HepG2 (cell line): Measurements from ENCODE around the gene SLC15A3. TPM values are rescaled to one million over a fixed set of nuclear protein-coding genes. Genes with fewer than 3 reads are reported as not detected.

Experiments
- ATAC-seq: fragments of 200-7000 bp; cut with Tn5 transposase; 3 replicates; pipeline ENCODE4 v1.9.1; 2020; ENCODE audit warnings: mild to moderate bottlenecking, moderate library complexity
- BruUV-seq: library from RNA; stranded (reverse); fragments of 400-500 nt; replicated peaks from 2 replicates; lab custom pipeline; 2021; lab: Mats Ljungman, UMichigan
- CTCF ChIA-PET: fragments of 300-600 bp; formaldehyde crosslinking; extraction: SDS; loops from one replicate; lab custom pipeline; 2021; ENCODE audit warnings: low total read pairs, inconsistent platforms, low intra/inter-chr PET ratio; lab: Yijun Ruan, JAX
- POLR2A ChIA-PET: fragments of 350-600 bp; sonication (Branson Sonifier 250); formaldehyde crosslinking; loops from one replicate; lab custom pipeline; 2020; ENCODE audit warnings: antibody characterized with exemption, inconsistent platforms; lab: Yijun Ruan, JAX
- DNase-seq: peaks from one replicate; pipeline ENCODE4 v3.0.0-alpha.2; 2015; ENCODE audit warnings: low spot score
- FAIRE-seq: peaks from 3 replicates; lab custom pipeline; 2011; peaks lifted over from hg19 to GRCh38; lab: Jason Lieb, UNC
- H2AFZ ChIP-seq: one replicate; pipeline ENCODE4 v1.6.1; 2011; ENCODE audit warnings: low read length, inconsistent platforms
- H3K27ac ChIP-seq: fragments of 300-600 bp; 3 replicates; pipeline ENCODE4 v1.8.0; 2011; ENCODE audit warnings: mixed run types, mild to moderate bottlenecking, mixed read lengths, low read length, inconsistent platforms; ENCODE audit not compliant: insufficient read depth; ENCODE audit errors: extremely low read length
- H3K27me3 ChIP-seq, 2 experiments: fragments of 200-600 bp in 1 of 2; 2 replicates in 1 of 2; 3 replicates in 1 of 2; pipeline versions ENCODE4 v1.6.0 to v1.8.0; 2011; ENCODE audit warnings: low read length in 2 of 2, mild to moderate bottlenecking in 2 of 2, moderate library complexity in 2 of 2, inconsistent platforms in 1 of 2; ENCODE audit not compliant: insufficient read depth in 2 of 2, control insufficient read depth in 1 of 2
- H3K36me3 ChIP-seq, 2 experiments: fragments of 200-600 bp in 1 of 2; replicated peaks in 1 of 2; 2 replicates in 1 of 2; 3 replicates in 1 of 2; pipeline versions ENCODE4 v1.5.1 to v1.8.0; 2011; ENCODE audit warnings: low read length in 2 of 2, inconsistent platforms in 1 of 2; ENCODE audit not compliant: insufficient read depth in 2 of 2, control insufficient read depth in 1 of 2
- H3K4me1 ChIP-seq: 2 replicates; pipeline ENCODE4 v1.5.1; 2012; ENCODE audit warnings: low read length, inconsistent platforms; ENCODE audit not compliant: insufficient read depth
- H3K4me2 ChIP-seq: 2 replicates; pipeline ENCODE4 v1.6.0; 2011; ENCODE audit warnings: low read depth, low read length, inconsistent platforms
- H3K4me3 ChIP-seq, 3 experiments: fragments of 200-600 bp in 1 of 3; sonication (generic), shearing (Covaris generic) in 1 of 3; replicated peaks in 1 of 3; 2 replicates each; pipeline ENCODE4 v1.5.1; 2011 to 2016; ENCODE audit warnings: low read length in 3 of 3, inconsistent platforms in 2 of 3, low read depth in 2 of 3, mild to moderate bottlenecking in 2 of 3, control low read depth in 1 of 3, mixed read lengths in 1 of 3; ENCODE audit not compliant: insufficient read depth in 1 of 3
- H3K79me2 ChIP-seq: one replicate; pipeline ENCODE4 v1.6.1; 2011; ENCODE audit warnings: low read length, inconsistent platforms; ENCODE audit not compliant: insufficient read depth
- H3K9ac ChIP-seq: 2 replicates; pipeline ENCODE4 v1.6.0; 2011; ENCODE audit warnings: mild to moderate bottlenecking, low read depth, low read length, inconsistent platforms; ENCODE audit not compliant: insufficient read depth
- H3K9me3 ChIP-seq: 2 replicates; pipeline ENCODE4 v1.5.1; 2012; ENCODE audit warnings: mild to moderate bottlenecking, low read length
- H4K20me1 ChIP-seq: 2 replicates; pipeline ENCODE4 v1.6.0; 2011; ENCODE audit warnings: inconsistent platforms, mild to moderate bottlenecking, low read length, moderate library complexity; ENCODE audit not compliant: insufficient read depth
- JUNB ChIP-seq: sonication (generic); formaldehyde crosslinking; IDR thresholded peaks from 2 replicates; pipeline ENCODE4 v1.8.0; 2022; ENCODE audit warnings: missing genetic modification reagents, mild to moderate bottlenecking, borderline replicate concordance
- NFE2L1 ChIP-seq: sonication (generic); formaldehyde crosslinking; IDR thresholded peaks from 2 replicates; pipeline ENCODE4 v1.4.0; 2020; ENCODE audit warnings: missing genetic modification reagents, mild to moderate bottlenecking, borderline replicate concordance
- NR2F1 ChIP-seq, 2 experiments: fragments of 450-650 bp in 1 of 2; formaldehyde crosslinking in 1 of 2; IDR thresholded peaks; 2 replicates each; pipeline versions ENCODE4 v1.5.0 to v1.6.1; 2016 to 2020; ENCODE audit warnings: mild to moderate bottlenecking in 1 of 2, missing compliant biosample characterization in 1 of 2, missing genetic modification reagents in 1 of 2, moderate library complexity in 1 of 2
- PRMT3 ChIP-seq: sonication (generic); formaldehyde crosslinking; IDR thresholded peaks from 2 replicates; pipeline ENCODE4 v1.8.1; 2022; ENCODE audit warnings: low read depth, mild to moderate bottlenecking, moderate library complexity, missing genetic modification reagents, borderline replicate concordance
- SALL1 ChIP-seq: sonication (generic); formaldehyde crosslinking; IDR thresholded peaks from 2 replicates; pipeline ENCODE4 v1.8.0; 2022; ENCODE audit warnings: mild to moderate bottlenecking, missing genetic modification reagents
- SETDB1 ChIP-seq: sonication (generic); formaldehyde crosslinking; IDR thresholded peaks from 2 replicates; pipeline ENCODE4 v1.5.1; 2020; ENCODE audit warnings: missing genetic modification reagents, mild to moderate bottlenecking, borderline replicate concordance
- TCF12 ChIP-seq, 2 experiments: fragments of 450-650 bp in 1 of 2; sonication (generic) in 1 of 2; formaldehyde crosslinking in 1 of 2; IDR thresholded peaks; 2 replicates each; pipeline versions ENCODE4 v1.6.1 to v1.8.0; 2017 to 2022; ENCODE audit warnings: antibody characterized with exemption in 1 of 2, mild to moderate bottlenecking in 1 of 2, missing genetic modification reagents in 1 of 2, moderate library complexity in 1 of 2
- ZFP62 ChIP-seq: sonication (generic); formaldehyde crosslinking; IDR thresholded peaks from 2 replicates; pipeline ENCODE4 v1.4.0; 2020; ENCODE audit warnings: missing genetic modification reagents
- ZNF10 ChIP-seq: sonication (generic); formaldehyde crosslinking; IDR thresholded peaks from 2 replicates; pipeline ENCODE4 v1.4.0; 2020; ENCODE audit warnings: mild to moderate bottlenecking, low read depth, missing genetic modification reagents, borderline replicate concordance
- ZNF605 ChIP-seq: sonication (generic); formaldehyde crosslinking; IDR thresholded peaks from 2 replicates; pipeline ENCODE4 v1.8.0; 2022; ENCODE audit warnings: mild to moderate bottlenecking, missing genetic modification reagents
- ZNF614 ChIP-seq: IDR thresholded peaks from 2 replicates; pipeline ENCODE4 v1.6.1; 2018; ENCODE audit warnings: missing biosample characterization, missing genetic modification reagents, inconsistent platforms, borderline replicate concordance
- ZNF674 ChIP-seq: sonication (generic); formaldehyde crosslinking; IDR thresholded peaks from 2 replicates; pipeline ENCODE4 v1.5.0; 2020; ENCODE audit warnings: low read depth, mild to moderate bottlenecking, missing genetic modification reagents
- ZSCAN30 ChIP-seq: sonication (generic); formaldehyde crosslinking; IDR thresholded peaks from 2 replicates; pipeline ENCODE4 v1.5.0; 2020; ENCODE audit warnings: mild to moderate bottlenecking, missing genetic modification reagents
- WGBS: methylation state at CpG from one replicate; pipeline ENCODE4 v1.1.6; 2017; ENCODE audit warnings: low lambda C conversion rate; 5-methylcytosine and 5-hydroxymethylcytosine counted together
- in situ Hi-C: cut with HindIII; loops from 2 replicates; pipeline ENCODE4 v1.10.0; 2017; ENCODE audit warnings: low pct_unique_long_range_greater_than_20kb; ENCODE audit not compliant: extremely low pct_ligation_motif_present
- intact Hi-C: fragments of 100-400 bp; cut with micrococcal nuclease; formaldehyde crosslinking; loops from one replicate; pipeline ENCODE4 v1.10.0; 2022; ENCODE audit not compliant: unreplicated experiment
- polyA plus RNA-seq, 8 experiments: library from polyadenylated mRNA; depleted of rRNA in 3 of 8; stranded (reverse) in 7 of 8; unstranded in 1 of 8; fragments of >200 nt; fragmentation: Illumina TruSeq in 4 of 8; extraction: Trizol in 4 of 8; gene quantifications; 2 replicates each; pipeline versions ENCODE4 v1.2.1 to v1.2.3, GENCODE V29; 2011 to 2016; ENCODE audit warnings: low read depth in 4 of 8, missing spikeins in 1 of 8, mixed read lengths in 1 of 8; ENCODE audit not compliant: insufficient read depth in 1 of 8
- total RNA-seq, 5 experiments: library from RNA; depleted of rRNA; stranded (reverse); fragments of >200 nt; fragmentation: Illumina TruSeq; extraction: Trizol; gene quantifications; 2 replicates each; pipeline ENCODE4 v1.2.3, GENCODE V29; 2016; ENCODE audit warnings: low read depth in 1 of 5
- TF ChIP-seq, protein P1 (sequence below): IDR thresholded peaks from 2 replicates; pipeline ENCODE4 v1.6.1; 2012; ENCODE audit warnings: low read depth, low read length, improper control_type of control experiment
- TF ChIP-seq, protein P2 (sequence below): IDR thresholded peaks from 2 replicates; pipeline ENCODE4 v1.6.1; 2016; ENCODE audit warnings: missing biosample characterization, missing genetic modification reagents, low read depth

Gene SLC15A3
- total and polyA plus RNA-seq, 2 of the 13 experiments (the other 11 are each of a cell fraction or from before 2014, with no cell fraction given), result 0.45 to 0.77 TPM

DNA sequence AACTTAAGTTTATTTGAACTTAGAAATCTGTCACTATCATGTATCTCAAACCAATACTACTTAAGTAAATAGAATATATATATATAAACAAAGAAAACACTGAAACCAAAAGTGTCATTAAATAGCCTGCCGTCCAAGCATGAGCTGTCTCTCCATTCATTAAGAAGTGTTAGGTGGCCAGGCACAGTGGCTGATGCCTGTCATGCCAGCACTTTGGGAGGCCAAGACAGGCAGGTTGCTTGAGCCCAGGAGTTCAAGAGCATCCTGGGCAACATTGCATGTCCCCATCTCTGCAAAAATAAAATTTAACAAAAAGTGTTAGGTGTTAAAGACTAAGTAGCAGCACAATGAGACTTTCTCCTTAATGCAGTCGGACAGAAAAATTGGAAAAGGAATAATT is 33.5 kb upstream of the SLC15A3 start:
- no TSS peak for BruUV-seq
- CTCF ChIA-PET, result no interaction called here
- TF ChIP-seq ZNF605 (no peak), JUNB (CRISPR knock-in tag) (no peak), SETDB1 (no peak), SALL1 (CRISPR knock-in tag) (no peak), ZNF614 (CRISPR knock-in tag) (no peak)
- TF ChIP-seq, protein P1, sequence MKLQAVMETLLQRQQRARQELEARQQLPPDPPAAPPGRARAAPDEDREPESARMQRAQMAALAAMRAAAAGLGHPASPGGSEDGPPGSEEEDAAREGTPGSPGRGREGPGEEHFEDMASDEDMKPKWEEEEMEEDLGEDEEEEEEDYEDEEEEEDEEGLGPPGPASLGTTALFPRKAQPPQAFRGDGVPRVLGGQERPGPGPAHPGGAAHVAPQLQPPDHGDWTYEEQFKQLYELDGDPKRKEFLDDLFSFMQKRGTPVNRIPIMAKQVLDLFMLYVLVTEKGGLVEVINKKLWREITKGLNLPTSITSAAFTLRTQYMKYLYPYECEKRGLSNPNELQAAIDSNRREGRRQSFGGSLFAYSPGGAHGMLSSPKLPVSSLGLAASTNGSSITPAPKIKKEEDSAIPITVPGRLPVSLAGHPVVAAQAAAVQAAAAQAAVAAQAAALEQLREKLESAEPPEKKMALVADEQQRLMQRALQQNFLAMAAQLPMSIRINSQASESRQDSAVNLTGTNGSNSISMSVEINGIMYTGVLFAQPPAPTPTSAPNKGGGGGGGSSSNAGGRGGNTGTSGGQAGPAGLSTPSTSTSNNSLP, result no peak

DNA sequence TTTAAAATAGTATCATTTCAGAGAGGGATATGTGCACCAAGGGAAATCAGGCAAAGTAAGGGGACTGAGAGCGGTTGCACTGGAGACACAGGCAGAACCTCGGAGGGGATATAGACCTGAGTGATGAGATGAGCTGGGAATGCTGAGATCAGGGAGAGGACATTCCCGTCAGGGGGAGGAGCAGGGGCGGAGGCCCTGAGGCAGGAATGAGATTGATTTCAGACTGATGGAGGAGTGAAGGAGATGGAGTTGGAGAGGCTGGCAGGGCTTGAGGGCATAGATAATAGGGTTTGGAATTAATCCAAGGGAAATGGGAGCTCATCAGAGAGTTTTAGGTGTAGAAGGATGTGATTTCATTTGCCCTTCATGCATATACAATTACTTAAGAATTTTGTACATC is 32.7 kb upstream of the SLC15A3 start:
- 25% methylated on average over 4 of the region's 4 CpGs for WGBS
- Histone ChIP-seq H3K36me3 (no peaks in the 10 kb centered on the region), H3K4me3 (no peak overlapping the region), H3K79me2 (no peaks in the 10 kb centered on the region), H3K27me3 (peaks cover 2 to 63% of the 10 kb centered on the region in 2 experiments; a peak in 4 of 5 replicates), H4K20me1 (no peaks in the 10 kb centered on the region), H3K27ac (no peak overlapping the region), H2AFZ (no peak overlapping the region), H3K4me1 (no peaks in the 10 kb centered on the region), H3K9ac (no peak overlapping the region), H3K4me2 (no peak overlapping the region), H3K9me3 (no peaks in the 10 kb centered on the region)
- POLR2A ChIA-PET, result no interaction called here
- intact Hi-C loops (no loop called here), in situ Hi-C loops (no loop called here)
- DNase-seq (no peak), FAIRE-seq (no peak), ATAC-seq (no peak)
- CTCF ChIA-PET, result no interaction called here
- BruUV-seq, result no TSS peak
- TF ChIP-seq PRMT3 (CRISPR knock-in tag), result no peak
- no peak for TF ChIP-seq NFE2L1 (CRISPR knock-in tag)
- no peak for TF ChIP-seq NR2F1 (CRISPR knock-in tag; IDR thresholded peaks at IDR 0.05)
- TF ChIP-seq ZNF10 (CRISPR knock-in tag), result no peak
- TF ChIP-seq ZSCAN30 (CRISPR knock-in tag), result no peak
- TF ChIP-seq ZFP62, result no peak
- TF ChIP-seq ZNF674 (CRISPR knock-in tag), result no peak
- no peak for TF ChIP-seq TCF12 (IDR thresholded peaks at IDR 0.05)
- TF ChIP-seq TCF12 (CRISPR knock-in tag; IDR thresholded peaks at IDR 0.05), result no peak
- TF ChIP-seq, protein P2, sequence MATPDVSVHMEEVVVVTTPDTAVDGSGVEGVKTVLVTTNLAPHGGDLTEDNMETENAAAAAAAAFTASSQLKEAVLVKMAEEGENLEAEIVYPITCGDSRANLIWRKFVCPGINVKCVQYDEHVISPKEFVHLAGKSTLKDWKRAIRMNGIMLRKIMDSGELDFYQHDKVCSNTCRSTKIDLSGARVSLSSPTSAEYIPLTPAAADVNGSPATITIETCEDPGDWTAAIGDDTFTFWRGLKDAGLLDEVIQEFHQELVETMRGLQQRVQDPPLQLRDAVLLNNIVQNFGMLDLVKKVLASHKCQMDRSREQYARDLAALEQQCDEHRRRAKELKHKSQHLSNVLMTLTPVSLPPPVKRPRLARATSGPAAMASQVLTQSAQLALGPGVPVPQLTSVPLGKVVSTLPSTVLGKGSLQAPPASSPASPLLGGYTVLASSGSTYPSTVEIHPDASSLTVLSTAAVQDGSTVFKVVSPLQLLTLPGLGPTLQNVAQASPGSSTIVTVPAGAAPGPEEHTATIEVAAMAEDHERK (CRISPR knock-in tag), result no peak

More for the DNA sequence above, 33.5 kb upstream of the SLC15A3 start:
- WGBS, result 4% methylated on average over 2 of the region's 2 CpGs
- Histone ChIP-seq H3K4me3 (no peak overlapping the region), H2AFZ (no peak overlapping the region), H3K36me3 (no peaks in the 10 kb centered on the region), H3K27ac (no peak overlapping the region), H3K79me2 (no peaks in the 10 kb centered on the region), H3K4me2 (no peak overlapping the region), H3K9me3 (no peaks in the 10 kb centered on the region), H4K20me1 (no peaks in the 10 kb centered on the region), H3K9ac (no peak overlapping the region), H3K27me3 (peaks cover 1 to 68% of the 10 kb centered on the region in 2 experiments; a peak in 4 of 5 replicates), H3K4me1 (no peaks in the 10 kb centered on the region)
- intact Hi-C loops (no loop called here), in situ Hi-C loops (no loop called here)
- DNase-seq (no peak), FAIRE-seq (no peak), ATAC-seq (no peak)
- POLR2A ChIA-PET, result no interaction called here
